Measurements from ENCODE around the gene NKPD1. TPM values are rescaled to one million over a fixed set of nuclear protein-coding genes. Genes with fewer than 3 reads are reported as not detected.

The NKPD1 gene
- total RNA-seq, 2 donors from 2014 or later, result 0.49 to 0.81 TPM

- H3K27ac ChIP-seq, result no peak overlapping the region
- no peaks in the 10 kb centered on the region for H3K27me3 ChIP-seq (replicated peaks; ENCODE audit: insufficient read depth)
- no peak for ATAC-seq (ENCODE audit: insufficient number of reproducible peaks, low FRiP score, low read depth)
- TF ChIP-seq, protein P1, sequence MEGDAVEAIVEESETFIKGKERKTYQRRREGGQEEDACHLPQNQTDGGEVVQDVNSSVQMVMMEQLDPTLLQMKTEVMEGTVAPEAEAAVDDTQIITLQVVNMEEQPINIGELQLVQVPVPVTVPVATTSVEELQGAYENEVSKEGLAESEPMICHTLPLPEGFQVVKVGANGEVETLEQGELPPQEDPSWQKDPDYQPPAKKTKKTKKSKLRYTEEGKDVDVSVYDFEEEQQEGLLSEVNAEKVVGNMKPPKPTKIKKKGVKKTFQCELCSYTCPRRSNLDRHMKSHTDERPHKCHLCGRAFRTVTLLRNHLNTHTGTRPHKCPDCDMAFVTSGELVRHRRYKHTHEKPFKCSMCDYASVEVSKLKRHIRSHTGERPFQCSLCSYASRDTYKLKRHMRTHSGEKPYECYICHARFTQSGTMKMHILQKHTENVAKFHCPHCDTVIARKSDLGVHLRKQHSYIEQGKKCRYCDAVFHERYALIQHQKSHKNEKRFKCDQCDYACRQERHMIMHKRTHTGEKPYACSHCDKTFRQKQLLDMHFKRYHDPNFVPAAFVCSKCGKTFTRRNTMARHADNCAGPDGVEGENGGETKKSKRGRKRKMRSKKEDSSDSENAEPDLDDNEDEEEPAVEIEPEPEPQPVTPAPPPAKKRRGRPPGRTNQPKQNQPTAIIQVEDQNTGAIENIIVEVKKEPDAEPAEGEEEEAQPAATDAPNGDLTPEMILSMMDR (IDR thresholded peaks at IDR 0.05), result no peak
- peaks cover 19% of the 10 kb centered on the region for H3K36me3 ChIP-seq
- H3K9me3 ChIP-seq, result no peaks in the 10 kb centered on the region
- H3K4me1 ChIP-seq (ENCODE audit: control insufficient read depth in 1 of 2, low read depth in 2 of 2), result no peaks in the 10 kb centered on the region
- no peak overlapping the region for H3K4me3 ChIP-seq
- no peak for DNase-seq (ENCODE audit: low spot score)
Measured at GRCh38 chr19:45146251-45146650, 14.5 kb downstream of the NKPD1 start.

DNA sequence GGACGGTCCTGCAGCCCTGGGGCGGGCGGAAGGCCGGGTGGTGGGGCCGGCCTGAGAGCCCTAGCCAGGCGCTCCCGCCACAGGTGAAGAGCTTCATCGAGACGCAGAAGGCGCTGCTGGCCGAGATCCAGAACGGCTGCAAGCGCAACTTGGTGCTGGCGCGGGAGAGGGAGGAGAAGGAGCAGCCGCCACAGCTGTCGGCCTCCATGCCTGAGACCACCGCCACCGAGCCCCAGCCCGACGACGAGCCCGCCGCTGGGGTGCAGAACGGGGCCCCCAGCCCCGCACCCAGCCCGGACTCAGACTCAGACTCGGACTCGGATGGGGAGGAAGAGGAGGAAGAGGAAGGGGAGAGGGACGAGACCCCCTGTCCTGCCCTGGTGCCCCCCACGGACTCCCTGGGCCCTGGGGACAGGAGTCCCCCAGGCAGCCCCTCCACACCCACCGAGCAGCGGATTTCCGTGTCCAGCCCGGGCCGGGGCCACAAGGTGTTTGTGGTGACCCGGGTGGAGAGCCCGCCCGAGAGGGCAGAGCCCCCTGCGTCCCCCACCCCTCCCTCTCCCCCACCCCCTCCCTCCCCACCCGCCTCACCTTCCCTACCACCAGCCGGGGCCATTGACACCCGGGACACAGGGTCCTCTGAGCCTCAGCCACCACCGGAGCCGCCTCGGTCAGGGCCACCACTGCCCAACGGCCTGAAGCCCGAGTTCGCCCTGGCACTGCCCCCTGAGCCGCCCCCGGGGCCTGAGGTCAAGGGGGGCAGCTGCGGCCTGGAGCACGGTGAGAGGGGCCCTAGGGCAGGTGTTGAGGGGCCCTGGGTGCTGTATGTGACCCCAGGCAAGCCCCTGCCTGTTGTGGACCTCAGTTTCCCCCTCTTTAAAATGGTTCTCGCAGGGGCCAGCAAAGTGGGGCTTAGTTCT lies 15.3 kb downstream of the NKPD1 start:
- H3K4me3 ChIP-seq, result no peak overlapping the region
- H3K36me3 ChIP-seq, result peaks cover 27% of the 10 kb centered on the region
- H3K4me1 ChIP-seq (ENCODE audit: control insufficient read depth in 1 of 2, low read depth in 2 of 2), result no peaks in the 10 kb centered on the region
- TF ChIP-seq, protein P1 (IDR thresholded peaks at IDR 0.05), result no peak
- H3K27me3 ChIP-seq (replicated peaks; ENCODE audit: insufficient read depth), result no peaks in the 10 kb centered on the region
- DNase-seq (ENCODE audit: low spot score), result no peak
- H3K9me3 ChIP-seq, result no peaks in the 10 kb centered on the region
- no peak overlapping the region for H3K27ac ChIP-seq
- no peak for ATAC-seq (ENCODE audit: insufficient number of reproducible peaks, low FRiP score, low read depth)

DNA sequence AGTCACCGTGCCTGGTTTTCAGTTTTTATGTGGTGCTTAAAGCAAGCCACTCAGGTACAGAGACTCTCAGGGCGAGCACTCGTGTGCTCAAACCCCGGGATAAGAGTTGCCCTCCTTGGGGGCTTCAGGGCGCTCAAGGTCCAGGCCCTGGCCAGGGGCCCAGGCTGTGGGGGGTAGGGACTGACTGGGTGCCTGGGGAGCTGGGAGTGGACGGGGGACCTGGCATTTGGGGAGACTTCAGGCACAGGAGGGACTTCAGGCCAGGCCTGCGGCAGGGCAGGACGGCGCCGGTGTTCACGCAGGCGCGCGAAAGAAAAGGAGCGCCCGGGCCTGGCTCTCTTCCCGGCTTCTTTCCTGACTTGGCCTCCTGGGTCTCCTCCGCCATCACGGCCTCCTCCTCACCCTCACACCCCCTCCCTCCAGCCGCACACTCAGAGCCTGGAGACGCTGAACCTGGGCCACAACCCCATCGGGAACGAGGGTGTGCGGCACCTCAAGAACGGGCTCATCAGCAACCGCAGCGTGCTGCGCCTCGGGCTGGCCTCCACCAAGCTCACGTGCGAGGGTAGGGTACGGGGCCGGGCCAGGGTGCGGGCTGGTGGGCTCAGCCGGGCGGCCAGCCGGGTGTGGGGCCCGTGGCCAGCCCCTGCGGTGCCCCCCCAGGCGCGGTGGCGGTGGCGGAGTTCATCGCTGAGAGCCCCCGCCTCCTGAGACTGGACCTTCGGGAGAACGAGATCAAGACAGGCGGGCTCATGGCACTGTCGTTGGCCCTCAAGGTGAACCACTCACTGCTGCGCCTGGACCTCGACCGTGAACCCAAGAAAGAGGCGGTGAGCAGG lies 16.1 kb downstream of the NKPD1 start:
- ATAC-seq (ENCODE audit: insufficient number of reproducible peaks, low FRiP score, low read depth), result no peak
- H3K36me3 ChIP-seq, result peaks cover 27% of the 10 kb centered on the region

DNA sequence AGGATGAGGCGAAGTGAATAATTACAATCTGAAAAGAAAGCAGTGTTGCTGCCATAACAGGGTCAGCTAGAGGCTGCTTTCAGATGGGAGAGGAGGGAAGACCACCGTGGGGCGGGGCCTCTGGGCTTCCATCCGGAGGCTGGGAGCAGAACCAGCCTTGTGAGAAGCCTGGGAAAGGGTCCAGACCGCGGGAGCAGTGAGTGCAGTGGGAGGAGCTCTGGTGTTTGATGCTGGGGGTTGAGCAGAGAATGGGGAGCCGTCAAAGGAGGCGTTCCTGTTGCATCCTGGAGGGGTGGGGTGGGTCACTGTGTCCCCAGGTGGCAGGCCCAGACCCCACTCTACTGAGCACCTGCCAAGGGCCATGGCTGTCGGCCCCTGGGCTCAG lies 18.1 kb downstream of the NKPD1 start:
- Histone ChIP-seq H3K4me3 (no peak overlapping the region), H3K27me3 (replicated peaks; ENCODE audit: insufficient read depth) (no peaks in the 10 kb centered on the region), H3K9me3 (no peaks in the 10 kb centered on the region), H3K36me3 (peaks cover 27% of the 10 kb centered on the region), H3K4me1 (ENCODE audit: control insufficient read depth in 1 of 2, low read depth in 2 of 2) (no peaks in the 10 kb centered on the region), H3K27ac (no peak overlapping the region)
- TF ChIP-seq, protein P1 (IDR thresholded peaks at IDR 0.05), result no peak
- no peak for ATAC-seq (ENCODE audit: insufficient number of reproducible peaks, low FRiP score, low read depth)
- DNase-seq (ENCODE audit: low spot score), result no peak

More for the DNA sequence above, 16.1 kb downstream of the NKPD1 start:
- Histone ChIP-seq H3K27ac (no peak overlapping the region), H3K27me3 (replicated peaks; ENCODE audit: insufficient read depth) (no peaks in the 10 kb centered on the region), H3K4me1 (ENCODE audit: control insufficient read depth in 1 of 2, low read depth in 2 of 2) (no peaks in the 10 kb centered on the region), H3K4me3 (no peak overlapping the region), H3K9me3 (no peaks in the 10 kb centered on the region)
- TF ChIP-seq, protein P1 (IDR thresholded peaks at IDR 0.05), result no peak
- DNase-seq (ENCODE audit: low spot score), result no peak

Measured in thoracic aorta (tissue), 2 donors.